GM18499 (cell line): ENCODE measurements around the gene FAAP20.

Experiments used
- ATAC-seq: cut with Tn5 transposase; IDR thresholded peaks from one replicate; pipeline ENCODE4 v1.9.1; 2021; ENCODE audit warnings: moderate number of reproducible peaks; ENCODE audit not compliant: insufficient read depth, unreplicated experiment

The FAAP20 gene

DNA sequence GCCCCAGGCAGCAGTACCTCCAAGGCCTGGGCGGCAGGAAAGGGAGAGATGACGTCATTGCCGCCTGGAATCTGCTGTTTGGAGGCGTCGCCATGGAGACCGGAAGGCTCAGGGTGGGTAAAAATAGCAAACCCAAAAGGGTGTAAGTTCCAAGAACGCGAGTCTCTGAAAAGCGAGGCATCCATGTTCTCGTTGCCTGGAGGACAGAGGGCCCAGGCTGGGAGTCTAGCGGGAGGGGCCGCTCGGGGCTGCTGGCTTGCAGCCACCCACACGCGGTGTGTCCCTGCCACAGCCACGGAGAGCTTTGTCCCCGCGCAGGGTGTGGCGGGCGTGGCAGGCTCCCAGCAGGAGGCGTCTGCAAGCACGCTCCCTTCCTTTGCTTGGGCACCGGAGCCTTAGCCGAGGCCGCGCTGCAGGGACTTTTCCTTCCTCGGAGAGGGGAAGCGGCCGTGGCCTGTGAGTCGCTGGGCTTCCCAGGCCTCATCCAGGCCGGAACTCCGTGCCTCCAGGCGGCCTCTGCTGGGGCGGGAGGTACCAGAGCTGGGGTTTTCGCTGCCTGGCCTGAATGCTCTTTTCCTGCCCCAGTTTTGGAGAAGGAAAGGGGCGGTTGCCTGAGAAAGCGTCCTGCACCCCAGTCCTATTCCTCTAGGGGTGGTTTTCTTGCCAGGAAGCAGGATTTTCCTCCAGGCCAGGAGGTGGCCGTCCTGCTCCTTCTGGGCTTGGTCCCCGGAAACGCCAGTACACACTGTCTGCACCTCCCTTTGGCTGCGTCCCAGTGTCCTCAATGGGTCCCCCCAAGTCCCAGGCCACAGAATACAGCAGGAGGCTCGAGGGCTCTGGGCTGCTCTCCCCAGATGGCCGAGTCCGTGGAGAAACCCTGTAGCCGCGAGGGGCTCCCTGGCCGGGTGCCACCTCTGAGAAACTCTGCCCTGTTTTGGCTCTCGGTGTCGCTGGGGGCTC lies 18.2 kb upstream of the FAAP20 start:
- no peak for ATAC-seq

DNA sequence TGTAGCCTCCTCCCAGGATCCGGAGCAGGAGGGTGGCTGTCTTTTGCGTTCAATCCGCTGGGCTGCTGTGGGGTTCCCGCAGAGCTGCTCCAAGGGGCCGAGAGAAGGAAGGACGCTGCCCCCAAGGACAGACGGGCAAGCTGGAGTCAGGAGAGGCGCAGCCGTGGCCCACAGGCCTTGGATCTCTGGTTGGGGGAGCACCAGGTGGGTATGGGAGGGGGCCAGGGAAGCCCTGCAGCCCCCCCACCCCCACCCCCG lies 17.6 kb upstream of the FAAP20 start:
- ATAC-seq, result no peak

DNA sequence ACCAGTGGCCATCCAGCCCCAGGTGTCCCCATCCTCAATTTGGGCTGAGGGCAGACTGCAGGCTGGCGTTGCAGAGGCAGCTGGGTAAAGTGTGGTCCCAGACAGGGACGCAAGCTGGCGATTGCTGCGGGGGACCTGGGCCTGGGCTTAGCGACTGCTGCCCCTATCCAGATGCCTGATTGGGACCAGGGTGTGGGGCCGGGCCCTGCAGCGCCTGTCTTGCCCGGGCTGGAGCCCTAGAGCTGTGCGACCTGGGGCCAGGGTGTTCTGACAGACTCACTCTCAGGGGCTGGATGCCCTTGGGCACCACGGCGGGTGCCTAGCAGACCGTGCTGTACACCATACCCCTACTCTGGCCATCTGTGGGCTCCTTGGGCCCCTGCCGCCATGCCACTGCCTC lies 16.2 kb upstream of the FAAP20 start:
- ATAC-seq, result no peak

DNA sequence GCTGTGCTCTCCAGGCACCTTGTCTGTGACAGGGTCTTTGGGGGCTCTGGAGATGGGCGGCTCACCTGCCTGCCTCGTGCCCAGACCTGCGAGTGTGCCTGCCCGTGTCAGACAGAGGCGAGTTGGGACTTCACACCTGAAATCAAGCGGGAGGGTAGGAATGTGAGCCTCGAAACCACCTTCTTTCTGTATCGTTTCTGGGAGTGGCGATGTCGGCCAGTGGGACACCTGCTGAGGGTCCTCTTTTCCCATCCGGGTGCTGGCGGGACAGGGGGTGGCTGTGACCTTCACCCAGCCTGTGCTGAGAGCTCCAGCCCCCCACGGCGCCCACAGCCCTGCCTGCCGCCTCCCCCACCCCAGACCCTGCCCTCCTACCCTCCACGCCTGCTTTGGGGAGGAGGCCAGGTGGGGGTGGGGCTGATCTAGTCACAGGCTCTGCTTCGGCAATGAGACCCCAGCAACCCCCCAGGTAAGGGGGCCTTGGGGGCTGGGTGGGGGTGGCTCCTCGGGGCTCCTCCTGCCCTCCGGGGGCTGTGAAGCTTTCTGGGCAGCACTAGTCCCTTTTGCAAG lies 15.6 kb upstream of the FAAP20 start:
- no peak for ATAC-seq

DNA sequence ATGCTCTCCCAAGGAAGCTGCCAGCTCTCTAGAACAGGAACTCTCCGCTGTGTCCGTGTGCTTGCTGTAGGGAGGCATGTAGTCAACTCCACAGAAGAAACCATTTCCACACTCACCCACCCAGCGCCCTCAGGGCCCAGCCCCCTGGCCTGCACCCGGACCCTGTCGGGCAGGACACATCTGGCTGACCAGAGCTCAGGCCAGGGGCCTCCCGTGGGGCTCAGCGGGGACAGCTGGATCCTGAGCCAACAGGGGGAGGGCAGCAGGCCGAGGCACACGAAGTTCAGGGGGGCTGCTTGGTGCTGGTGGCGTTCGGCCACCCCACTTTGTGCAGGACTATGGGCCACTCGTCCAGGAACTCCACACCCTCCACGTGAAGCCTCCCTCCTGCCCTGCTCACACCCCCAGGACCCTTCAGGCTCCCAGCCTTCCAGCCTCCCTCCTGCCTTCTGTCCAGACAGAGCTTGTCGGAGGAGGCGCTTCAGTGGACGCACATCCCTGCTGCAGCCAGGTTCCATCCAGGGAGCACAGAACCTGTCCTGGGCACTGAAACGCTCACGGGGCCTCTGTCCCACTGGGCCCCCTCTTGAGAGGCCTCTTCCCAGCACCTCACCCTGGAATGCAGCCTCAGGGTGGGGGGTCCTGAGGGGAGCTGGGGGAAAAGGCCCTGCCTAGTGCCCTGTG lies 15.0 kb upstream of the FAAP20 start:
- ATAC-seq, result no peak

DNA sequence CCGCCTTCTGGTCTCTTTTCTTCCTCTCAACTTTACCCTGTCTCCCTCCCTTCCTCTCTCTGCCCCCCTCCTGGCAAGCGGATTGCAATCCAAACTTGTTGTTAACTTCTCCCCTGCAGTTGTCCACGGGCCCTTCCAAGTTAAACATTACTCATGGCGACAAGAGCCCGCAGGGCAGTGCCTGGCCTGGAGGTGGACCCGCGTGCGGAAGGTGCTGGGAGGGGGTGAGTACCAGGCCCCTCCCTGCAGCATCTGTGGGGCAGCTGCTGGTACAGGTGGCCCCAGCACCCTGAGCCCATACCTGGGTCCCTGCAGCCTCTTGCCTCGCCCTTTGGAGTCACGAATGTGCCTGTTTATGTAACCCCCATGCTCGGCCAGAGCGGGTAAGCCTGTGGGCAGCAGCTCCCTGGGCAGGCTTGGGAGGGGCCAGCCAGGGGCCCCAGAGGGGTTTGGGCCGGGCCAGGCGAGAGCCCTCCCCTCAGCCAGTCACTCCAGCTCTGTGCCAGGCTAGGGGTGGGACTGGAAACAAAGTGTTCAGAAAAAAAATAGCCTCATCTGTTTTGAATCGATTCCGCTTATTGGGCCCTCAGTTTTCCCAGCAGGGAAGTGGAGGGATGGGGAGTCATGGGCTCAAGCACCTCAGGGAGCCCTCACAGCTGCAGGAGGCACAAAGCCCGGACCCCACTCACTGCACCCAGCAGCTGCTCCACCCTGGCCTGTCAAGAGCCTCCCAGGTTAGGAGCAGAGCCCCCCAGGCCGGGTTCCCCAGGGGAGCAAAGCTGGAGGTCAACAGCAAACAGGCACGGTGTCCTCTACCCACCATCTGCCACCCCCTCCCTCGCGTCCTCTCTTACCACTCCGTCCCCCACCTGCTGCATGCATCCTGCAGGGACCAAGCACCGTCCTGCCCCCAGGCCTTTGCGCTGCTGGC lies 14.0 kb upstream of the FAAP20 start:
- no peak for ATAC-seq

DNA sequence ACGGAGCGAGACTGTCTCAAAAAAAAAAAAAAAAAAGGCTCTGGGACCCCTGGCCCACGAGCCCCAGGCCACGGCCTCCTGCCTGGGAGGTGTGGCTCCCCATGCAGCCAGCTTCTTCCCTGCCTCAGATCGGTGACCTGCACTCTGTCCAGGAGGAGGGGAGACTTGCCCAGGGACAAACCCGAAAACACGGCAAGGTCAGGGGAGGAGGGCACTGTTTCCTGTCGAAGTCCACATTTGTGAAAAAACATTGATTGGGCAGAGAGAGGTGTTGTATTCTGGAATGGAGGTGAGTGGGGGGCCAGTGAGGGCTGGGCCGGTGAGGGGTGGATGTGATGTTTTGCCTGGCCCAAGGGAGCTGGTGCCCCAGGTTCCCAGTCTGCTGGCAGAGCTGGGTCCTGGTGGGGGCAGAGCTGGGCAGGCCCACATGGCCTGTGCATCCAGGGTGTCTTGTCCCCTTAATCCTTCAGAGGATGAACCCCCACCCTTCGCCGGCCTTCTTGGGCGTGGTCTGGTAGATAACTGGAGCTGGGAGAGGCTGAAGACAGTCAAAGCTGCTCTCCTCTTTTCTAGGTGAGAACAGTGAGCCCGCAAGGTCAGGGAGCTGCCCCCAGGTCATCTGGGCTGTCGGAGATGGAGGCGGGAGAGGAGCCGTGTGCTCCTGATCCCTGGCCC lies 12.4 kb upstream of the FAAP20 start:
- no peak for ATAC-seq

DNA sequence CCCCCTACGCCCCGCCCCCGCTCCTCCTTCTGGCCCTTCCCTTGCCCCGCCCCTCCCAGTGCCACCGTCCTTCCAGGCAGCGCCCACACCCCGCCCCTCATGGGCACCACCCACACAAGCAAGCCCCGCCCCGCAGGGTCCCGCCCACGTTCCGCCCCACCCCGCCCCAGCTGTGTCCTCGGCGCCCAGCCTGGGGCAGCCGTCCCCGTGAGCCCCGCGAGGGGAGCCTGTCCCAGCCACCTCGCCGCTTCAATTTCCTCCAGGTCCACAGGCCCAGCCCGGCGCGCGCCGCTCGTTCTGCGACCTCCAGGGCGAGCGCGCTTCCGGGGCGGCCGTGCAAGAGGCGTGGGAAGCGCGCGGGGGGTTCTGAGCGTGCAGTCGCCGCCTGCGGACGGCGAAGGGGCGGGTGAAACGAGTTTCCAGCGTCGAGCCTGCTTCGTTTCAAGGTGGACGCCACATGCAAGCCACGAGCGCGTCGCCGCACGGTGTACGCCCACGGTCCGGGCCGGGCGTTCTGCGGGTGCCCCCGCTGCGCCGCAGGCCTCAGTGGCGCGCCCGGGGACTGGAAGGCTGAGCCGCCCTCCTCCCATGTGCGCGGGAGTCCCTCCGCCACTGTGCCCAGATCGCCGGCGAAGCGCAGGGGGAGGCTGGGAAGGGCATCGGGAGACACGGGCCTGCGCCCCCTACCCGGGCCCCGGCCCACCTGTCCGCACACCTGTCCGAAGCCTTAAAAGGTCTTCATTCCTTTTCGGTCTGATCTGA lies 10.8 kb upstream of the FAAP20 start:
- ATAC-seq, result no peak

DNA sequence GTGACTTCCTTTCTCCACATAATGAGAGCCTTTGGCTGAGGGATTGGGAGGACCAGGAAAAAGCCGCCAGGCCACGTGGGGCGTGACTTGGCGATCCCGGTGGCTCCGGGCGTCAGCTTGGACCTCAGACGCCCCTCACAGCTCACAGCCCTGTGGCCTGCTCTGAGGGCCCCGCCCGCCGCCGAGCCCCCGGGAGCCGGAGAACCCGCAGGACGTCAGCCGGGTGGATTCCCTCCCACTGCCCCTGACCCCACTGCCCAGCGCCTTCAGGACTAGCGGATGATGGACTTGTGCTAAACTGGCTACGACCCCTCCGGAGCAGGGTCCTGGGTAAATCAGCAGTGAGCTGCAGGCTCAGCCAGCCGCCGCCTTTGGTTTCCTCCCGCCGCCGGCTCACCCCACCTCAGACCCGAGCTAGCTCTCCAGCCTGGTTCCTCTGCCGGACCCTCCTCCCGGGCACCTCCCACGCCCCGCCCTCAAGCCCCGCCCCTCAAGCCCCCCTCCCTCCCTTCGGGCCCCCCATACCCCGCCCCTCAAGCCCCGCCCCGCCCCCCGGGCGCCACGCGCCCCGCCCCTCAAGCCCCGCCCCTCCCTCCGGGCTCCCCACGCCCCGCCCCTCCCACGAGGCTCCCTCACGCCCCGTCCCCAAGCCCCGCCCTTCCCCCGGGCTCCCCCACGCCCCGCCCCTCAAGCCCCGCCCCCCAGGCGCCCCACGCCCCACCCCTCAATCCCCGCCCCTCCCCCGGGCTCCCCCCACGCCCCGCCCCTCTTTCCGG lies 10.0 kb upstream of the FAAP20 start:
- ATAC-seq, result no peak

DNA sequence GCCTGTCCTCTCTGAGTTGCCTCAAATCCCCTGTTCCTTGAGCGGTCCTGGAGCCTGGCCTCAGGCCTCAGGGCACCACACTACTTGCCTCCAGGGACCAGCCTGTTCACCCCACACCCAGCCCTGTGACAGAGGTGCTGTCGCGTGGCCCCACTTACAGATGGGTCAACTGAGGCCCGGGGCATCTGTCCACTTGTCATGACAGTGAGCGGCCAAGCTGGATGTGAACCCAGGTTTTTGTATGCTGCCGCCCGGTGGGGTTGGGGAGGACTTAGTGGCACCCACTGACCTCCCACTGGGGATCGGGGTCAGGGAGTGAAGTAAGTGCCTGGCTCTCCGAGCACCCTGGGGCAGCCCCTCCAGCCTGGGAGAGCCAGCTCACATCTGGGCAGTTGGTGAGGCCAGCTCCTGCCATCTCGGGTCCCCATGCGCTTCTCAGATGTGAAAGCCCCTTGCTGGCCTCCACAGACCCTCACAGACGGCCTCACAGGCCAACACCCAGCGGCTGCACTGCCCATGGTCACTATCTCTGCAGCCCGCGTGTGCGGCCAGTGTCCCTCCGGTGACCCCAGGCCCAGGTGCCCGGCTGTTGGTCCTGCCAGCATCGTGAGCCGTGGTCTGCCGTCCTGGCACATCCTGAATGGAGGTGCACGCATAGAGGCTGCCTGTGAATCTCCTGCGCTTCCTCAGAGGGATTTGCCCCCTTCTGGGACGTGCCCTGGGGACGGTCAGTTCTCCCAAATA lies 9.3 kb upstream of the FAAP20 start:
- ATAC-seq, result no peak

DNA sequence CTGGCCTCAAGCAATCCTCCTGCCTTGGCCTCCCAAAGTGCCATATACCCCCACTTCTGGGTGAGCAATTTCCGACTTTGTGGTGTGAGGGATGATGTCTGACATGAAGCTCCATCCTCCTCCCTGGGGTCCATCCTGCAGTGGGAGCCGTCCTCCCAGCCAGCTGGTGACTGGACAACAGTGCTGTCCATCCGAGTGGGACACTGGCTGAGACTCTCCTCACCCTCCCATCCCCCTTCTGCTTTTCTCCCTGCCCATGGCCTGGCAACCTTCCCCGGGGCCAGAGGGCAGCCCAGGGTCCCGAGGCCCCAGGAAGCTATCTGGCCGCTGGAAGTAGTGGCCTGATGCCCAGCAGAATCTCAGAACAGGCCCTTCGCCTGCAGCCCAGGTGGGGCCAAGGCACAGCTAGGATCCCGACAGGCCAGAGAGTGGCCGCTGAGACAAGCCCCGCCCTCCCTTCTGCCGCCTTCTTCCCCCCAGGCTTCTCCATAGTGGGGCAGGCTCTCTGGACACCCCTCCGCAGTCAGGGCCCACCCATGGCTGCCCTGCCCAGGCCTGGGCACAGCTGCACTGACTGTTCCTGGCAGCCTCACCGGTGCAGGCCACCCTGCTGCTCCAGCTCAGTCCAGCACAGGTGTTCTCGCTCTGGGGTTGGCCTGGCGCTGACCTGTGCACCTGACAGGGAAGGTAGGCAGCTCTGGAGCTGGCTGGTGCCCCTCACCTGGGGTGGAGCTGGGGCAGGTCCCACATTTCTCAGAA lies 8.4 kb upstream of the FAAP20 start:
- no peak for ATAC-seq

DNA sequence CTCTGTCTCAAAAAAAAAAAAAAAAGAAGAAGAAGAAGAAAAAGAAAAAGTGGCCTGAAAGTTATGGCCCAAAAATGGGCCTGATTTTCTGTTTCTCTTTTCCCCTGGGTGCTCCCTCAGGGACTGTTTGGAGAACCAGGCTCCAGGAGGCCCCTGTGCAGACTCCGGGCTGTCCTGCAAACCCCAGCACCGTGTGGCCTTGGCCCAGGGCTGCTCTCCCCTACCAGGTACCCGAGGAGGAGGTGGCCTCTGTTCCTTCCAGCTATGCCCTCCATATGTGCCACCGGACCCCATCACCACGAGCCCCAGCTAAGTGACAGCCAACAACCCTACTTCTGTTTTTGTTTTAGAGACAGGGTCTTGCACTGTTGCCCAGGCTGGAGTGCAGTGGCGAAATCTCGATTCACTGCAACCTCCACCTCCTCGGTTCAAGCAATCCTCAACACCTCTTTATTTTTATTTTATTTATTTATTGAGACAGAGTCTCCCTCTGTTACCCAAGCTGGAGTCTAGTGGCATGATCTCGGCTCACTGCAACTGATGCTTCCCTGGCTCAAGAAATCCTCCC lies 7.5 kb upstream of the FAAP20 start:
- ATAC-seq, result no peak

DNA sequence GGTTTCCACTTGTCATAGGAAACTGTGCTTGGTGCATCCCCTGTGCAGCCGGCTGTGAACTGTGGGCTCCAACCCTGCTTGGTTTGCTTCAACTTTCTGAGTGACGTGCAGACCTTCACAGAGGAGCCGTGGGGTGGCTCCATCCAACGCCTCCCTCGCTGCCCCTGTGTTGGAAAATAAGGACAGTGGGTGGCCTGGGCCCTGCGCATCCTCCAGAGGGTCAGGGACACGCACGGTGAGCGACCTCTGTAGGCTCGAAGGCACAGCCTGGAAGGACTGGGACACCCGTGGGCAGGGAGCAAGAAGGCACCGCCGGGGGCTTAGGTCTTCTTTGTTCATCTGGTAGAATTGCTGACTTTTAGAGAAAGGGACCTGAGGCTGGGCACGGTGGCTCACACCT lies 6.5 kb upstream of the FAAP20 start:
- no peak for ATAC-seq

DNA sequence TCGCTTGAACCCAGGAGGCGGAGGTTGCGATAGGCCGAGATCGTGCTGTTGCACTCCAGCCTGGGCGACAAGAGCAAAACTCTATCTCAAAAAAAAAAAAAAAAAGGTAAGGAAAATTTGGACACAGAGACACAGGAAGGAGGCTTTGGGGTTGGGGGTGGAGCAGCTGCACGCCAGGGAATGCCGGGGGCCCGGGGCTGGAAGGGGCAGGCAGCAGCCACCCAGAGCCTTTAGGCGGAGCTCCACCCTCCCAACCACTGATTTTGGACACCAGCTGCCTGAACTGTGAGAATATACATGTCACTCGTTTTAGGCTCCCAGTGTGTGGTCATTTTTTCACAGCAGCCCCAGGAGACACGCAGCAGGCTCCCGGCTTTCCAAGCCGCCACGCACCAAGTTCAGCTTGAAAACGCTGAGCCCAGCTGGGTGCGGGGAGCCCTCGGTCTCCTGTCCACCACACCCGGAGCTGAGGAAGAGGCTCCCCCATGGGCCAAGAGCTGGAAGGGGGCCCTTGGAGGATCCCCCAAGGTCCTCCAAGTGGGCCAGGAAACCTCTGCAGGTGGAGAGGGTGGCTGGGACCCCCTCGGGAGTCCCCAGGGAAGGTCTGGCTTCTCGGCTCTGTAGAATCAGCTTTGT lies 5.9 kb upstream of the FAAP20 start:
- ATAC-seq, result no peak

DNA sequence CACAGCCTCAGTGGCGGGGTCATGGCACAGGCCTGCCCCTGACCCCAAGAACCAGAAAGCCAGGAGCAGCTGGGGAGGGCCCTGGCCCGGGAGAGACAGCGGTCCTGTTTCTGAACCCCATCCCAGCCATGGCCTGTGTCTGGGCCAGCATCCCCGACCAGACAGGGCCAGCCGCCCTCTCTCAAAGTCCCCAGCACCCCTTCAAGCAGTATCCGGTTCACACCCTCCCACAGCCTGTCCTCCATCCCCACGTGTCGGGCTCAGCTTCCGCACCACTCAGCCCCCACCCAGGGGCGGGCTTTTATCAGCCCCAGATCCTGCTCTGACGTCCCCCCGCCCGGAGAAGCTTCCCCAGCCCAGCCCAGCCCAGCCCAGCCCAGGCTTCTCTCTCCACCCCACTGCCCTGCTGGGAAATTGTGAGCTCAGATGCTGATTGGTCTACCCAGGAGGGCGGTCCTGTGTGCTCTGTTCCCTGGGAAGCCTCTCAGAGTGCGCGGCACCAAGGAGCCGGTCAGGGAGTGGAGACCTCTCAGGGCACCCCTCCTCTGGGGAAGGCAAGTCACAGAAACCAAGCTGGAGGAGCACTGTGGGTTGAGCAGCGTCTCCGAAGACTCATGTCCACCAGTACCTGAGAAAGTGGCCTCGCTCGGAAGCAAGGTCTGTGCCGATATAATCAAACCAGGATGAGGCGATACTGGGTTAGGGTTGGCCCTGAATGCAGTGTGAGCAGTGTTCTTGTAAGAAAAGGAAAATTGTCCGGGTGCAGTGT lies 4.7 kb upstream of the FAAP20 start:
- no peak for ATAC-seq

DNA sequence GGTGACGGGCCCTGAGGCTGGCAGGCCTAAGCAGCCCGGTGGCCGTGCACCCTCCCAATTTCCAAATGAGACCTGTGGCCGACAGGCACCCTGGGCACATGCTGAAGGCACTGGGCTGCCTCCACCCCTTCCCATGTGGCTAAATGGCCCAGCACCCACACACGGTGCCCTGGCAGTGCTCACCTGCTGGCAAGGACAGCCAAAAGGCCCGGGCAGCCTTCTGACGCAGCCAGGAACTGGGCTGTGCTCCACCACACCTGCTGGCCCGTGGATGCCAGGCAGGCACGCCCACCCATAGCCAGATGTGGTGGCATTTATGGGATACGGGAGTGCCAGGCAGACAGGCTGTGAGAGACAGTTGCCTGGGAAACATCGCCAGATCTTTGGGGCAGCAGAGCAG lies 4.0 kb upstream of the FAAP20 start:
- no peak for ATAC-seq
